ENCODE measurements around the gene KDM6B.
"Not testable (repeated sequence)": the region's sequence is repeated elsewhere in the genome, so short reads cannot be mapped to it uniquely, and the experiment has no call there.

KDM6B gene, protein sequence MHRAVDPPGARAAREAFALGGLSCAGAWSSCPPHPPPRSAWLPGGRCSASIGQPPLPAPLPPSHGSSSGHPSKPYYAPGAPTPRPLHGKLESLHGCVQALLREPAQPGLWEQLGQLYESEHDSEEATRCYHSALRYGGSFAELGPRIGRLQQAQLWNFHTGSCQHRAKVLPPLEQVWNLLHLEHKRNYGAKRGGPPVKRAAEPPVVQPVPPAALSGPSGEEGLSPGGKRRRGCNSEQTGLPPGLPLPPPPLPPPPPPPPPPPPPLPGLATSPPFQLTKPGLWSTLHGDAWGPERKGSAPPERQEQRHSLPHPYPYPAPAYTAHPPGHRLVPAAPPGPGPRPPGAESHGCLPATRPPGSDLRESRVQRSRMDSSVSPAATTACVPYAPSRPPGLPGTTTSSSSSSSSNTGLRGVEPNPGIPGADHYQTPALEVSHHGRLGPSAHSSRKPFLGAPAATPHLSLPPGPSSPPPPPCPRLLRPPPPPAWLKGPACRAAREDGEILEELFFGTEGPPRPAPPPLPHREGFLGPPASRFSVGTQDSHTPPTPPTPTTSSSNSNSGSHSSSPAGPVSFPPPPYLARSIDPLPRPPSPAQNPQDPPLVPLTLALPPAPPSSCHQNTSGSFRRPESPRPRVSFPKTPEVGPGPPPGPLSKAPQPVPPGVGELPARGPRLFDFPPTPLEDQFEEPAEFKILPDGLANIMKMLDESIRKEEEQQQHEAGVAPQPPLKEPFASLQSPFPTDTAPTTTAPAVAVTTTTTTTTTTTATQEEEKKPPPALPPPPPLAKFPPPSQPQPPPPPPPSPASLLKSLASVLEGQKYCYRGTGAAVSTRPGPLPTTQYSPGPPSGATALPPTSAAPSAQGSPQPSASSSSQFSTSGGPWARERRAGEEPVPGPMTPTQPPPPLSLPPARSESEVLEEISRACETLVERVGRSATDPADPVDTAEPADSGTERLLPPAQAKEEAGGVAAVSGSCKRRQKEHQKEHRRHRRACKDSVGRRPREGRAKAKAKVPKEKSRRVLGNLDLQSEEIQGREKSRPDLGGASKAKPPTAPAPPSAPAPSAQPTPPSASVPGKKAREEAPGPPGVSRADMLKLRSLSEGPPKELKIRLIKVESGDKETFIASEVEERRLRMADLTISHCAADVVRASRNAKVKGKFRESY (N-terminal part only)

DNA sequence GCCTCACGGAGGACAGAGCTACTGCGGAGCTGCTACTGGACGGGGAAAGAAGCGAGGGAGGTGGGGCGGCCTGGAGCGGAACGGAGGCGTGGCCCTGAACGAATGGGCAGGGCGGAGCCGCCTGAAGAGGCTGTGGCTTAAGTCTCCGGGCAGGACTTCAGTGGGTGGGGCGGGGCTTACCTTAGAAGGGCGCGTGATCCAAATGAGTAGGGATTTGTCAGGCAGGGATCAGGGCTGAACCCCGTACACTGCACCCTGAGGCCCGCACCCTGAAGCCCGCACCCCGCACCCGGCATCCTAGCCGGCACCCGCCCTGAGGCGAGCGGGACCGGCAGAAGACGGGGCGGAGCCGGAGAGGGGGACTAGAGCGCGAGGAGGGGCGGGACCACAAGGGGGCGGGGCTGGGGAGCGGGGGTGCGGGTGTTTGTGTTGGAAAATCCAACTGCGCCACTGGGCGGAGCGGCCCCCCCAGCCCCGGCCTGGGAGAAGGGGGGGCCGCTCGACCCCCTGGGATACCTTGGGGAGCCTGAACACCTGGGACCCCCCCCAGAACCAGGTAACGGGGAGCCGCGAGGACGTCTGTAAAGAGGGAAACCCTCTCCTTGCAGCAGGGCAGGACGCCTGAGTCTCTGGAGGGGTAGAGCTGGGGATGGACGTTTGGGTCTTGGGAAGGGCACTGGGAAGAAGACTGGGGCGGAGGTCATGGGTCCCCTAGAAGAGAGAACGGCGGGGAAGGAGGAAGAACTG lies at the start of gene KDM6B:
Gene KDM6B (plus strand): TSS at position 423 of the 747 bp plus-strand sequence. CDS start 11,338 bp downstream, outside the sequence.
- no peak for DNase-seq

DNA sequence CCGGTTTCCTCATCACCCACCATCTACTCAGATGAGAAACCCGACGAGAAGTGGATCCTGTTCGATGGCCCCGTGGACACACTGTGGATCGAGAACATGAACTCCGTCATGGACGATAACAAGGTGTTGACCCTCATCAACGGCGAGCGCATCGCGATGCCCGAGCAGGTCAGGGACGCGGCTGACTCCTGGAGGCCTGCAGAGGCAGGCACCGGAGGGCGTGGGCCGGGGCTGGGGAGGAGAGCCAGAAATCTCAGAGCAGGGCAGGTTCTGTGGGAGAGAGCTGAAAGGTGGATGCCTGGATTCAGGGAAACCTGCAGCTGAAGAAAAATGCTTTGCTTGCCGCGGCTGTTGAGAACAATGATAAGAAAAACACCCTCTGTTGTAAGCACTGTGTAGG lies 47.2 kb upstream of the KDM6B start:
- DNase-seq, result no peak

DNA sequence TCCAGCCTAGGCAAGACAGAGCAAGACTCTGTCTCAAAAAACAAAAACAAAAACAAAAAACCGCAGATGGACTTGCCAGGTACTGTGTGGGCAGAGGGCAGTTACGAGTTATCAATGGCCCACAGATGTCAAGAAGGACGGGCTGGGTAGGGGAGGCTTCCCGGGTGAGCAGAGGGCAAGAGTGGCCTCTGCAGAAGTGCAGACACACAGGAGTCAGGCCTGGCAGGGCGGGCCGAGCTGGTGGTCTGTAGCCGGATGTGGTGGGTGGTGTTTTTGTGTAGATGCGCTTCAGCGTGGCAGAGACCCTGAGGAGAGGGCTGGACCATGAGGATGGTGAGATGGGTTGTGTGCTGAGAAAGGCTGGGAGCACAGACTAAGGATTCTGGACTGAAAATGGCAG lies 44.9 kb upstream of the KDM6B start:
- DNase-seq, result no peak

DNA sequence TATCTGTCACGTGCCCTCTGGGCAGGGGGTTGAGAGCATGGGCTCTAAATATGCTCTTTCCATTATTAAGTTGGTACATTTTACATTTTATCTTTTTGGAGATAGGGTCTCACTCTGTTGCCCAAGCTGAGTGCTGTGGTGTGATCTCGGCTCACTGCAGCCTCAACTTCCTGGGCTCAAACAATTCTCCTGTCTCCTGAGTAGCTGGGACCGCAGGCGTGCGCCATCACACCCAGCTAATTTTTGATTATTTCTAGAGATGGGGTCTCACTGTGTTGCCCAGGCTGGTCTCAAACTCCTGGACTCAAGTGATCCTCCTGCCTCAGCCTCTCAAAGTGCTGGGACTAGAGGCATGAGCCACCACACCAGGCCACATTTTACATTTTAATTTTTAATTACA lies 43.9 kb upstream of the KDM6B start:
- DNase-seq, result no peak

DNA sequence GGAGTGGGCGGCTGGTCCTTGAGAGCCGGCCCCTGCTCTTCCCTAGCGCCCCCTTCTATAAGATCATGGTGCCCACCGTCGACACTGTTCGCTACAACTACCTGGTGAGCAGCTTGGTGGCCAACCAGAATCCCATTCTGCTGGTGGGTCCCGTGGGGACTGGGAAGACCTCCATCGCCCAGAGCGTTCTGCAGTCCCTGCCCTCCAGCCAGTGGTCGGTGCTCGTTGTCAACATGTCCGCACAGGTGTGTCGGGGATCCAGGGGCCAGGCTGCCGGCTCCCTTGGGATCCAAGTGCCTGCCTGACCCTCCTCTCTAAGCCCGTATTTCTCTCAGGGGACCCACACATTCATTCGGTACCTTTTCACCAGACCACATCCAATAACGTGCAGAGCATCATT lies 41.4 kb upstream of the KDM6B start:
- DNase-seq, result no peak

DNA sequence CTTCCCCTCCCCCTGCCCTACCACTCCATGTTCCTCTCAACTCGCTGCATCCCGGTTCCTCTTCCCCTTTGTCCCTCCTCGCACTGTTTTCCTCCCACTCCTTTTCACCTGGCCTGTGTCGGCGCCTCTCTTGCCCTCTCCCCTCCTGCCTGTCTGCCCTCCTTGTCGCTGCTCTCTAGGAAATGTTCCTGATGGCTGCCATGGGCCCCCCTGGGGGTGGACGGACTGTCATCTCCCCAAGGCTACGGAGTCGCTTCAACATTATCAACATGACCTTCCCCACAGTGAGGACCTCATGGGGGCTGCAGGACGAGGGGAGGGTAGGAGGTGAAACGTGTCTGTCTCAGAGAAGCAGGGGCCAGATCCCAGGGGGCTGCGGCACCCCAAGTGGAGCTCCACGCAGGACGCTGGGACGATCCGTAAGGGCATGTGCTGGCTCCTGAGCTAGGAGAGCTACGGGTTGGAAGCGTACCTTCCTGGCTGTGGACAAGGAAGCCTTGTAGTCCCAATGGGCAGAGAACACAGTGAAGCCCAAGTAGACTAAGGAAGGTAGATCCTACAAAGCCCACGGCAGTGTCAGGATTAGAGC lies 39.8 kb upstream of the KDM6B start:
- no peak for DNase-seq

DNA sequence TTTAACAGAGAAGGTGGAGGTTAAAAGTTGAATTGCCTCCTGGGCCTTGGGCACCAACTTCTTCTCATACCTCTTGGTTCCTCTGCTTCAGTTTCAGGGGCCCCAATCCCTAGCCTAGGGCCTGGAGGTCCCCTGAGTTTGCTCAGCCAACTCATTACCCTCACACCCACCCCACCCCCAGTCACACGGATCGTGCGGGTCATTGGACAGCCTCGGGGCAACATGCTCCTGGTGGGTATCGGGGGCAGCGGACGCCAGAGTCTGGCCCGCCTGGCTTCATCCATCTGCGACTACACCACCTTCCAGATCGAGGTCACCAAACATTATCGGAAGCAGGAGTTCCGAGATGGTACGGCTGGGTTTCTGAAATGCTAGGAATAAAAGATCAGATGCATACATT lies 36.0 kb upstream of the KDM6B start:
- DNase-seq, result no peak

DNA sequence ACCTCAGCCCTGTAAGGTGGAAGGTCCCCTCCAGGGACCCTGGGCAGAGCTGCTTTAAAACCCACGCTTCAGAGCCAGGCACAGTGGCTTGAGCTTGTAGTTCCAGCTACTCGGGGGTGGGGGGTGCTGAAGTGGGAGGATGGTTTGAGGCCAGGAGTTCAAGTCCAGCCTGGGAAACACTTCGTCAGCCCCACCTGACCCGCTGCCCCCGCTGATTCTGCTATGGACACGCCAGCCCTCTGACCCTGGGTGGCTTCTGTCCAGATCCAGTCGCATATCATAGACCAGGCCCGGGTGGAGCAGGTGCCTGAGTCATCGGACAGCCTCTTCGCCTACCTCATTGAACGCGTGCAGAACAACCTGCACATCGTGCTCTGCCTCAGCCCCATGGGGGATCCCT lies 35.2 kb upstream of the KDM6B start:
- DNase-seq, result no peak

DNA sequence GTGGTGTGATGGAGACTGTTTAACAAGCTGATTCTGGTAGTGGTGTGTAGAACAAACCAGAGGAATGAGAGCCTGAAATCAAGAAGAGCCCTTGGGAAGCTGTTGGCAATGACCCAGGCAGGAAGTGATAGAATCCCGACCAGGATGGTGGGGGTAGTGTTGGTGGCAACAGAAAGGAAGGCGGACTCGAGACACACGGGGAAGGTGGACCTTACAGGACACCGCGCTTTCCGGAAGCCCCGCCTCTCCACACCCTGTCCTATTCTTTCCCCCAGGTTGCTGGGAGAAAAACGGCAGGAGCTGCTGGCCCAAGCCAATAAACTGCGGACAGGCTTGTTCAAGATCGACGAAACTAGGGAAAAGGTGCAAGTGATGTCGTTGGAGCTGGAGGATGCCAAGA lies 30.0 kb upstream of the KDM6B start:
- DNase-seq, result no peak

DNA sequence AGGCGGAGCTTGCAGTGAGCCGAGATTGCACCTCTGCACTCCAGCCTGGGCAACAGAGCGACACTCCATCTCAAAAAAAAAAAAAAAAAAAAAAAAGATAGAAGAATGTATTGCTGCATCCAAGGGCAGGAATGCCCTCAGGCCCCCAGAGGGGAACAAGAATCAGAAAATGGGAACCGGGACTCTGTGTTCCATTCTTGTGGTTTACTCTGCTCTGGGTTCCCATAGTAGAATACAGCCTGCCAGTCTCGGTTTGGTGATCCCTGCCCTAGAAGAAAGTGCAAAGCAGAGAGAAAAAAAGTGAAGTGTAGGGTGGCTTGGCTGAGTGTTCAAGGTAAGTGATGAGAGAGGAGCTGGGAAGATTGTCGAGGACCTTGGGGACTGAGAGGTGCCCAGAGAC lies 27.4 kb upstream of the KDM6B start:
- no peak for DNase-seq

DNA sequence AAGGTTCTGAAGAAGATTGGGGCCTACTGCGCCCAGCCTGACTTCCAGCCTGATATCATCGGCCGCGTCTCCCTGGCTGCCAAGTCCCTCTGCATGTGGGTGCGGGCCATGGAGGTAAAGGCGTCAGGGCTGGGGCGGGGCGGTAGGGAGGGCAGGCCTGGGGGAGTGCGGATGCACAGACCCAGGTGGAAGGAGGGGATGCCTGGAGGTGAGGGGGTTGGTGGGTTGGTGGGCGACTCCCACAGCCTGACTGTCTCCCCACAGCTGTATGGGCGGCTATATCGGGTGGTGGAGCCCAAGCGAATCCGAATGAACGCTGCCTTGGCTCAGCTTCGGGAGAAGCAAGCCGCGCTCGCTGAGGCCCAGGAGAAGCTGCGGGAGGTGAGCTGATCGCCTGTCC lies 26.8 kb upstream of the KDM6B start:
- no peak for DNase-seq

DNA sequence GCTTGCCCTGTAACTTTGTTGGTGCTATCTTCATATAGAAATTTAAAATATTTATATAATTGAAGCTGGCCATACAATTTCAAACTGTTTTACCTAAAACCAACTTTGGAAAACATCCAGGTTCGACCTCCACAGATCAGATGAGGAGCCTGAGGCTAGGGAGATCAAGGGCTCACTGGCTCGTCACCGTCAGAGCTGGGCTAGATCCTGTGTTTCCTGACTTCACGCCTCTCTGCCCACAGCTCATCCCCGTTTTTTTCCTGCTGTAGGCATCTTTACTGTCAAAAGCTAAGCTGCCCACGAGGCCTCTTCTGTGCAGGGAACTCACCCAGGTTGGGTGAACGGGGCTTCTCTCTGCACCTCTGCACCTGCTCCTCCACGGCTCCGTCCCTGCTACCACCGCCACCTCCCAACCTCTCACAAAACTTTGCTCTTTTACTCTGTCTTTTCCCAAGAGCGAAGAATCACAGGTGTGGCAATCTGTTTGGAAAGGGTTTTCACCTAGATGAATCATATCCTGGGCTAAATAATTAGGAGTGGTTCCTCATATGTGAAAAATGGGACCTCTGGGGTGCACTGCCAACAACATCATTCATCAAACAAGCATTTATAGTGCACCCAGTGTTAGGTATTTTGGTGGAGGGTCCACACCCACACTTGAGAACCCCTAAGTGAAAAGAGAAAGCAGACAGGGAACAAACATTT lies 24.8 kb upstream of the KDM6B start:
- no peak for DNase-seq

DNA sequence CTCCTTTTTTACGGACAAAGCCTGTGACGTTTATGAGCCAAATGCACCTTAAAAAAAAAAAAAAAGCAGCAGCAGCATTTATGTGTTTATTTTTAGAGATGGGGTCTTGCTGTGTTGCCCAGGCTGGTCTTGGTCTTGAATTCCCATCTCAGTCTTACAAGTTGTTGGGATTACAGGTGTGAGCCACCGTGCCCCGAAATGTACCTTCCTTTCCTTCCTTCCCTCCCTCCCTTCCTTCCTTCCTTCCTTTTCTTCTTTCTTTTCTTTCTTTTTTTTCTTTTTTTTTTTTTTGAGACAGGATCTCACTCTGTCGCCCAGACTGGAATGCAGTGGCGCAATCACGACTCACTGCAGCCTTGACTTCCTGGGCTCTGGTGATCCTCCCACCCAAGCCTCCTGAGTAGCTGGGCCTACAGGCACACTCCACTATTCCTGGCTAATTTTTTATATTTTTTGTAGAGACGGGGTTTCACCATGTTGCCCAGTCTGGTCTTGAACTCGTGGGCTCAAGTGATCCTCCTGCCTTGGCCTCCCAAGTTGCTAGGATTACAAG lies 24.1 kb upstream of the KDM6B start:
- not testable (repeated sequence) for DNase-seq

DNA sequence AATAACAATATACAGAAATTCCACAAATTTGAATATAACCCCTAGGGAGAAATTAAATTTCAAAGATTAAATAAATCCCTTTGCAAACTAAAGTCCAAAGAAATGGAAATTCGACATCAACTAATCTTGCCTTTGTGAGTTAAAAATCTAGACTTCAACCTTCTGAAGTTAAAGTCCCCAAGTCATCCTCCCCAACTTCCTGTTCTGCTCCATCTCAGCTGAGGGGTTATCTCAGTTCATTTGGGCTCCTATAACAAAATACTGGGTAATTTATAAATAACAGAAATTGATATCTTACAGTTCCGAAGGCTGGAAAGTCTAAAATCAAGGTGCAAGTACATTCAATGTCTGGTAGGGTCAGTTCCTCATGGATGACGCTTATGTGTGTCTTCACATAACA lies 22.8 kb upstream of the KDM6B start:
- no peak for DNase-seq

DNA sequence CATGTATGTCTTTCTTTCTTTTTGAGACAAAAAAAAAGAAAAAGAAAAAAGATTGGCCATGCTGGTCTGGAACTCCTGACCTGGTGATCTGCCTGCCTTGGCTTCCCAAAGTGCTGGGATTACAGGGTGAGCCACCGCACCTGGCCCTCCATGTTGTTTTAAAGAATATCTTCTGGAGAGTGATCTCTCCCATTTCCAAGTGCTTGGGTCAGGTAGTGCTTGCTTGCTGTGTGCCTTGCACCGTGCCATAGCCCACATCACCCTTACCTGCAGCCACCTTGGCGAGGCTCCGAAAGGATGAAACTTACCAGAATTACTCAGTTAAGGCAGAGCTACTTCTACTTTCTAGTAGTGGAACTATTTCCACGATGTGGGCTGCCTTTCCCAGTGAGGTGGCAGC lies 19.0 kb upstream of the KDM6B start:
- DNase-seq, result no peak

DNA sequence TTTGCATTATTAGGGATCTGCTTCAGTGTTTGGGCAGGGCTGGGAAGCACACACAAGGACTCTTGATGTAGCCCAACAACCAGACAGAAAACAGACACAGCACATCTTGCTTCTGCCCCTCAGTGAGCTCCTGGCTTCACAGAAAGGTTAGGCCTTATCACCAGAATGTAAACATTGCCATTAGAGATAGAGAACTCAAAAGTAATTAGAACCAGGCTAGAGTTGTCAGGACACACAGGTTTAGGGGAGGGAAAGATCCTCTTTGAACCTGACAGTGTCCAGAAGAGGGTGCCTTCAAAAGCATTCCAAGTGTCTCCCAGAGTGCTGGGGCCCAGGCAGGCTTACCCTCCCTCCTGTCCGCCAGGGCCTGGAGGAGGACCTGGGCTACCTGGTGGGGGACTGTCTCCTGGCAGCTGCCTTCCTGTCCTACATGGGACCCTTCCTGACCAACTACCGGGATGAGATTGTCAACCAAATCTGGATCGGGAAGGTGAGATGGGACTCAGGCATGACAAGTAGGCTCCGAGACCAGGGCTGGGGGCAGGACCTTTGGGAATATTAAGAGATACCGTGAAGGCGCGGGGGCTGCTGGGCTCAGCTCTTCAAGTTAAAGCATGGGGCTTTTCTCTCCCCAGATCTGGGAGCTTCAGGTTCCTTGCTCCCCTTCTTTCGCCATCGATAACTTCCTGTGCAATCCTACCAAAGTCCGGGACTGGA lies 16.9 kb upstream of the KDM6B start:
- no peak for DNase-seq

DNA sequence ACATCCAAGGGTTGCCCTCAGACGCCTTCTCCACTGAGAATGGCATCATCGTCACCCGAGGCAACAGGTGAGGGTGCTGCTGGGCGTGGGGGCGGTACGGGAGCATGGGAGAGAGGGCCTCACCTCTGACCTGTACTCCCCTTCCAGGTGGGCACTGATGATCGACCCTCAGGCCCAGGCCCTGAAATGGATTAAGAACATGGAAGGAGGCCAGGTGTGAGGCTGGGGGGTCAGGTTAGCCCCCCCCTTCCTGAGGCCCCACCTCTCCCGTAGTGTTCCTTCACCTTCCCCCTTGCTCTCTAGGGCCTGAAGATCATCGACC lies 16.4 kb upstream of the KDM6B start:
- no peak for DNase-seq

DNA sequence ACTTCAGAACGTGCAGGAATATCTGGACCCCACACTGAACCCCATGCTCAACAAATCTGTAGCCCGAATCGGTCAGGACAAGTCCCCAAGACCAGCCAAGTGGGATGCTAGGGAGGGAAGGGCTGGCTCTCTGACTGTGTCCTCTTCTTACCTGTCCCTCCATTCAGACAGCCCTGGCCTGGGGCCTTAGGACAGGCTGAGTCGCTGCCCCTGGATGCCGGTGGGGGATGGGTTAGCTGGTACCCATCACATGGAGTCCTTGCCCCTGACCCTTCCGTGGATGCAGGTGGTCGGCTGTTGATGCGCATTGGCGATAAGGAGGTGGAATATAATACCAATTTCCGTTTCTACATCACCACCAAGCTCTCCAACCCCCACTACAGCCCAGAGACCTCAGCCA lies 16.0 kb upstream of the KDM6B start:
- no peak for DNase-seq

DNA sequence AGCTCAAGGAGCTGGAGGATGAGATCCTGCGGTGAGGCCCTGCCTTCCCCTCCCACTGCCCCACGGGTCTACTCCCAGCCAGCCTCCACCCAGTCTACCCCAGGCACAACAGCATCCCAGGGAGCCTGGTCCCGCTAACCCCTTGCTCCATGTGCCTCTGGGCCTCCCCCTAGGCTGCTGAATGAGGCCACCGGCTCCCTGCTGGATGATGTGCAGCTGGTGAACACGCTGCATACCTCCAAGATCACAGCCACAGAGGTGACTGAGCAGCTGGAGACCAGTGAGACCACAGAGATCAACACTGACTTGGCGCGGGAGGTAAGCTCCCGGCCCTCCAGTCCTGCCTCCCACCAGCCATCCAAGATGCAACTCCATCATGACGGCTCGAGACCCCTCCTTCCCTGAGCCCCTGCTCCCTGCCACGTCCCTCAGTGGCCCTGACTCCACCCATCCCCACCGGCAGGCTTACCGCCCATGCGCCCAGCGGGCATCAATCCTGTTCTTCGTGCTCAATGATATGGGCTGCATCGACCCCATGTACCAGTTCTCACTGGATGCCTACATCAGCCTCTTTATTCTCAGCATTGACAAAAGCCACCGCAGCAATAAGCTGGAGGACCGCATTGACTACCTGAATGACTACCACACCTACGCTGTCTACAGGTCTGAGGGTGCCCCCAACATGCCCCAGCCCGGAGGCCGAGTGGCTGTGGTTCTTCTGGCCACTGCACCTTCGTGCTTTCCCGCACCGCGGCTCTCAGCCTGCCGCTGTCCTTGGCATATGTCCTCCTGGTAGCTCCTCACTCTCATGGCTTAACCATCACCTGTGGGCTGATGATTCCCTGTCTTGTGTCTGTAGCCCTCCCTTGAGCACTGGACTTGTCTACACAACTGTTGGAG lies 15.0 kb upstream of the KDM6B start:
- no peak for DNase-seq

DNA sequence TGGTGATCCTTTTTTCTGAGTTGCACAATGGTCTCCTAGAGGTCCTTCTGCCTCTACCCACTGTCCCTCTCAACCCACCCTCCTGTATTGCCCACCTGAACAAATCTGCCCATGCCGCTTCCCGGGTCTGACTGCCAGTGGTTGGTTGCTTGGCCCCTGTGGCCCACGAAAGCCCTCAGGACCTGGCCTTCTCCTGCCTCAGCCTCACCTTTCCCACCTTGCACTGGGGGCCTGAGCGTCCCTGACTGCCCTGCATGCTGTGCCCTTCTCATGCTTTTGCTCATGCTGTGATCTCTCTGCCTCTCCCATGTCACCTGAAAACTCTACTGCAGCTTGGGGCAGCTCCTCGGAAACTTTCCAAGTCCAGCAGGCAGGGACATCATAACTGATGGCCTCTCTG lies 13.8 kb upstream of the KDM6B start:
- no peak for DNase-seq

Measured in NCI-H2107 (cell line).